ENCODE results near the gene SHANK2. TPM values are rescaled to one million over a fixed set of nuclear protein-coding genes. Genes with fewer than 3 reads are reported as not detected.

The SHANK2 gene
- total RNA-seq, 4 donors from 2014 or later = 1.1 to 16.7 (median 9.0) TPM

DNA sequence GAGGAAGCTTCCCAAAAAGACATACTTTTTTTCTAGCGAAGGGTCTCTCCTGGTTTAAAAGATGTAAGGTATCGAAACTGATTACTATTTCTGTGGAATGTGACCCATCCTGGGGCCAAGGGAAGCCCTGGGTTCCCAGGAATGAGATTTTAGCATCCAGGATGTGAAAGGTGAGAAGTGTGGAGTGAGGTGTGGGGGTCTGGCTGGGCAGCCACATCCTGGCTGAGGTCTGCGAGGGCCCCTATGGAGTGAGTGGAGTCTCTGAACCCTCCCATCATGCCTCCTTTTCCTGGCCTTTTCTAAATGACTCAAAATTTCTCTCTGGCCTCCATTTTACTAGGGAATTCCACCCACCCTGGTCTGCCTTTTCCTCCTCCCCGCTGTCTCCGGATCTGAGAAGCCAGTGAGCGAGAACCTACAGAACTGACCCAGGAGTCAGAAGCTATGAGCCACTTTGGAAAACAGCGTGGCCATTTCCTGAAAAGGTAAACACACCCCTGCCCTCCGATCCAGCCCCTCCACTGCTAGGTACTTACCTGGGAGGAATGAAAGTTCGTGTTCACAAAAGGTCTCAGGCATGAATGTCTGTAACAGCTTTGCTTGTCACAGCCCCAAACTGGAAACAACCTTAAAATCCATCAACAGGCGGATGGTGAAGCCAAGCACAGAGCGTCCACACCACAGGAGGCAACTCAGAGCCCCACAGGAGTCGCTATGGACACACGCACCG lies 27.7 kb upstream of the SHANK2 start:
- intact Hi-C loops (cut with DNase I; ENCODE audit: low total_unique reads) = no loop called here
- H3K4me3 ChIP-seq (ENCODE audit: low read depth, poor library complexity, severe bottlenecking) = no peak overlapping the region
- WGBS, 2 donors = 80 to 84% methylated on average over 14 of the region's 14 CpGs

DNA sequence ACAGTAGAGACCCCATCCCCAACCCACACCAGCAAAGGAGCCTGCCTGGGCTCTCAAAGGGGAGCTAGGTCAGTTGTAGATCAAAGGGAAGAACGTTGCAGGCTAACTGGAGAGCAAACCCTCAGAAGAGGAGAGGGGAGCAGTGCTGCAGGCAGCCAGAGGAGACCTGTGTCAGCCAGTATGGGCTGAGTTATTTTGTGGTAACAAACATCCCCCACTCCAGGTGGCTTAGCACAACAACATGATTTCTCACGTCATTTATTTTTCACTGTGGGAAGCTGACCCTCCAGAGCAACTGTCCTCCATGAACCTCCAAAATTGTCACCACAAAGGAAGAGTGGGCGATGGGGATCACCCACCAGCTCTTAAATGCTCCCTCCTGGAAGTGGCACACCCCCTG lies 19.8 kb upstream of the SHANK2 start:
- 85 to 95% methylated on average over 3 of the region's 3 CpGs for WGBS, 2 donors
- intact Hi-C loops (cut with DNase I; ENCODE audit: low total_unique reads) = no loop called here
- TF ChIP-seq, protein P1, sequence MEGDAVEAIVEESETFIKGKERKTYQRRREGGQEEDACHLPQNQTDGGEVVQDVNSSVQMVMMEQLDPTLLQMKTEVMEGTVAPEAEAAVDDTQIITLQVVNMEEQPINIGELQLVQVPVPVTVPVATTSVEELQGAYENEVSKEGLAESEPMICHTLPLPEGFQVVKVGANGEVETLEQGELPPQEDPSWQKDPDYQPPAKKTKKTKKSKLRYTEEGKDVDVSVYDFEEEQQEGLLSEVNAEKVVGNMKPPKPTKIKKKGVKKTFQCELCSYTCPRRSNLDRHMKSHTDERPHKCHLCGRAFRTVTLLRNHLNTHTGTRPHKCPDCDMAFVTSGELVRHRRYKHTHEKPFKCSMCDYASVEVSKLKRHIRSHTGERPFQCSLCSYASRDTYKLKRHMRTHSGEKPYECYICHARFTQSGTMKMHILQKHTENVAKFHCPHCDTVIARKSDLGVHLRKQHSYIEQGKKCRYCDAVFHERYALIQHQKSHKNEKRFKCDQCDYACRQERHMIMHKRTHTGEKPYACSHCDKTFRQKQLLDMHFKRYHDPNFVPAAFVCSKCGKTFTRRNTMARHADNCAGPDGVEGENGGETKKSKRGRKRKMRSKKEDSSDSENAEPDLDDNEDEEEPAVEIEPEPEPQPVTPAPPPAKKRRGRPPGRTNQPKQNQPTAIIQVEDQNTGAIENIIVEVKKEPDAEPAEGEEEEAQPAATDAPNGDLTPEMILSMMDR (IDR thresholded peaks at IDR 0.05) = no peak
- no peak for TF ChIP-seq POLR2A (IDR thresholded peaks at IDR 0.05)
- DNase-seq (ENCODE audit: low spot score in 2 of 2) = peak in 1 of 2 donors; percentile 34
- no peak overlapping the region for H3K4me3 ChIP-seq (ENCODE audit: low read depth, poor library complexity, severe bottlenecking)

More for the DNA sequence above, 27.7 kb upstream of the SHANK2 start:
- TF ChIP-seq, protein P1 (IDR thresholded peaks at IDR 0.05) = no peak
- TF ChIP-seq POLR2A (IDR thresholded peaks at IDR 0.05) = no peak
- DNase-seq (ENCODE audit: low spot score in 2 of 2) = peak in 1 of 2 donors; percentile 37

DNA sequence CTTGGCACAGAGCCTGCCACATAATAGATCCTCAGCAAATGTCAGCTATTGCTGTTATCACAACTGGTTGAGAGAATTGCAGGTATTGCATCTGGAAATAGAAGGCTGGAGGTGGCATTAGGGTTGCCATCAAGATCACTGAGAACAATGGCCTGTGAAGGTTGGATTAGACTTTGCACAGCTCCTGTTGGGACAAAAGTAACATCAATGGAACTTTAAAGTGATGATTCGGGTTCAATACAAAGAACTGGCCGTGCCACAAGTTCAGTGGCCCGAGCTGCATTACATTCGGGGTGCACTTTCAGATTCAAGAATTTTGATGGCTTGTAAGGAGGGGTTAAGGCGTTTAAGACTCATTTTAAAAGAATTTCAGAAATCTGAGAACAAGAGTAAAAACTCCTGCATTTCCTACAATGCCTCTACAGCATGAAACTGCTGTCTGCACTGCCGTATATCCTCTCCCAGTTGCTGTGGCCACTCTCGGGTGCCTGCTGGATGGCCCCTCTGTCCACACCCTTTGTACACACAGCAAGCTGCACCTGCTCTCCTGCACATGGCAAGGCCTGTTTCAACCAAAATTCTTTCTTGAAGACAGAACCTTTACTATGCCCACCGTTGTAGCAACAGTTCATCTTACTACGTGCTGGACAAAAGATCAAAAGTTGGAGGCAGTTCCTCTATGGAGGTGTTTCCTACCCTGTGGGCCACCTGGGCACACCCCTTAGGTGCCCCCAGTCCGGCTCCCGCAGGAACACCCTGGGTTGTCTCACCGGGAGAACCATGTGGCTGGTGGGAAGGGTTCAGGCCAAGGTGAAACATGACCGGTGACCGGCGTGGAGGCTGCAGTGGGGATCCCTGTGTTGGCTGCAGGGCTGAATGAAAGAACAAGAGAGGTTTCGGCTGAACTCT lies 17.5 kb upstream of the SHANK2 start:
- peak in 1 of 2 donors; percentile 58 for DNase-seq (ENCODE audit: low spot score in 2 of 2)
- intact Hi-C loops (cut with DNase I; ENCODE audit: low total_unique reads) = no loop called here
- WGBS, 2 donors = 78 to 83% methylated on average over 16 of the region's 16 CpGs
- no peak for TF ChIP-seq POLR2A (IDR thresholded peaks at IDR 0.05)
- TF ChIP-seq, protein P1 (IDR thresholded peaks at IDR 0.05) = no peak
- H3K4me3 ChIP-seq (ENCODE audit: low read depth, poor library complexity, severe bottlenecking) = no peak overlapping the region

DNA sequence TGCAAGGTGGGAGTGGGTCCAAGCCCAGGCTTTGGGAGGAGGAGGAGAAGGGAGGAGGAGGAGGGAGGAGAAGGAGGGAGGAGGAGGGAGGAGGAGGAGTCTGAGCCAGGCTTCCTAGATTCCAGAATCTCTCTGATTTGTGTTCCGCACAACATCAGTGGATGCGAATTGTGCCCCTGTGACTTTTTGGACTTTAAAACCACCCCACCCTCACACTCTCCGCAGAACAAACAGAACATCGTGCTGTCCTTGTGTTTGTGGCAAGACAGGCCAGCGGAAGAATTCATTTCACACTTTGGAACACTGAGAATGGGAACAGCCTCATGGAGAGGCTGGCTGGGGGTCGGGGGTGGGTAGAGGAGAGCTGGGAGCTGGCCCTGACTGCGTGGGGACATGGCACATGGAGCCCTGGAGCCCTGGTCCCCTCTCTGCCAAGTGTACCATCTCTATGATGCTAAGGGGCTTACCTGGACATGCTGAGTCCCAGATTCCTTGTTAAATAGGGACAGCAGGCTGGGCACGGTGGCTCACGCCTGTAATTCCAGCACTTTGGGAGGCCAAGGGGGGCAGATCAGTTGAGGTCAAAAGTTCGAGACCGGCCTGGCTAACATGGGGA lies 16.4 kb upstream of the SHANK2 start:
- intact Hi-C loops (cut with DNase I; ENCODE audit: low total_unique reads) = no loop called here
- no peak for TF ChIP-seq POLR2A (IDR thresholded peaks at IDR 0.05)
- TF ChIP-seq, protein P1 (IDR thresholded peaks at IDR 0.05) = no peak
- 86 to 89% methylated on average over 11 of the region's 11 CpGs for whole genome bisulfite sequencing, 2 donors
- peak in 1 of 2 donors; percentile 58 for DNase-seq (ENCODE audit: low spot score in 2 of 2)
- no peak overlapping the region for H3K4me3 ChIP-seq (ENCODE audit: low read depth, poor library complexity, severe bottlenecking)

DNA sequence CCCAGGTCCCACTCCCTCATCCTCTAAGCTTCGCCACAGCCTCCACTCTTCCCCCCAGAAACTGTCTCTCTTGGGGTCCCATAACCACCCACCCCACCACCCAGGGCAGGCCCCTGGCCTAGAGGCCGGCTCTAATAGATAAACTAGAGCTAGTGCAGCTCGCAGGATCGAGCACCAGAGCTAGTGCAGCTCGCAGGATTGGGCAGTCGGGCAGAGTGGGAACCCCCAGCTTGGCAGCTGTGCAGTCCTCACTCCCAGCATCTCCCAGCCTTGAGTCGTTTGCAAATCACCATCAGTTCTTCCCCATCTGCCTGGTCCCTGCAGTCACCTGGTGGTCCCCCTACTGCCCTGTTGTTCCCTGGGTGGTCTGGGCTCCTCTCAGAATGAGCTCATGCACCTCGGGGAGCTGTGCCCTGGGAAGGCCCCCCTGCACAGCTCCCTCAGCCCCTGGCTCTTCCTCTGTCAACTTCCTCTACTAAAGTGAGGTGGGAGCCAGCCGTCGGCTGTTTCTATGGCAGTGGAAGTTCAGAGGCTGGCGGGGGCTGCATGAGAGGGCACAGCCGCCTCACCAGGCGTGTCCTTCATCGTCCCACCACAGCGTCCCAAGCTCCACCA lies 15.5 kb upstream of the SHANK2 start:
- TF ChIP-seq, protein P1 (IDR thresholded peaks at IDR 0.05) = no peak
- TF ChIP-seq POLR2A (IDR thresholded peaks at IDR 0.05) = no peak
- intact Hi-C loops (cut with DNase I; ENCODE audit: low total_unique reads) = no loop called here
- peak in 1 of 2 donors; percentile 76 for DNase-seq (ENCODE audit: low spot score in 2 of 2)
- no peak overlapping the region for H3K4me3 ChIP-seq (ENCODE audit: low read depth, poor library complexity, severe bottlenecking)
- WGBS, 2 donors = 70 to 73% methylated on average over 15 of the region's 15 CpGs
